CD14-positive monocyte (primary cell): ENCODE measurements around the gene PARD6B. TPM values are rescaled to one million over a fixed set of nuclear protein-coding genes. Genes with fewer than 3 reads are reported as not detected.

Experiments used
- DNase-seq, 3 donors: peaks; one replicate each; pipeline ENCODE4 v3.0.0-alpha.2; 2011 to 2022
- H2AFZ ChIP-seq: 2 replicates; pipeline ENCODE4 v1.6.0; 2012; ENCODE audit warnings: mild to moderate bottlenecking, low read depth, low read length, inconsistent platforms; ENCODE audit not compliant: insufficient read depth, poor library complexity, severe bottlenecking
- H3K27ac ChIP-seq, 2 donors: 1 replicate in 1 of 2; 2 replicates in 1 of 2; pipeline ENCODE4 v1.5.1; 2012 to 2013; ENCODE audit warnings: low read length in 2 of 2, control low read depth in 1 of 2, inconsistent platforms in 1 of 2, low read depth in 1 of 2, mild to moderate bottlenecking in 1 of 2
- H3K27me3 ChIP-seq, 2 donors: one replicate each; pipeline versions ENCODE4 v1.6.0 to v1.6.1; 2011 to 2013; ENCODE audit warnings: low read length in 2 of 2; ENCODE audit not compliant: control insufficient read depth in 2 of 2, insufficient read depth in 2 of 2
- H3K36me3 ChIP-seq, 2 donors: replicated peaks in 1 of 2; 1 replicate in 1 of 2; 2 replicates in 1 of 2; pipeline versions ENCODE4 v1.5.1 to v1.6.1; 2012 to 2013; ENCODE audit warnings: low read length in 2 of 2, control low read depth in 1 of 2, inconsistent platforms in 1 of 2, mild to moderate bottlenecking in 1 of 2; ENCODE audit not compliant: insufficient read depth in 2 of 2, control insufficient read depth in 1 of 2
- H3K4me1 ChIP-seq, 2 donors: 1 replicate in 1 of 2; 2 replicates in 1 of 2; pipeline versions ENCODE4 v1.5.1 to v1.6.1; 2012 to 2013; ENCODE audit warnings: low read length in 2 of 2, control low read depth in 1 of 2, inconsistent platforms in 1 of 2, mild to moderate bottlenecking in 1 of 2, moderate library complexity in 1 of 2; ENCODE audit not compliant: insufficient read depth in 2 of 2, control insufficient read depth in 1 of 2
- H3K4me2 ChIP-seq: replicated peaks from 2 replicates; pipeline ENCODE3; 2012; ENCODE audit warnings: low read length, moderate library complexity, mild to moderate bottlenecking; ENCODE audit not compliant: poor library complexity, severe bottlenecking; ENCODE audit errors: extremely low read depth
- H3K4me3 ChIP-seq, 3 experiments: fragments of 200-600 bp in 1 of 3; sonication (generic) in 1 of 3; replicated peaks in 1 of 3; 1 replicate in 2 of 3; 2 replicates in 1 of 3; pipeline ENCODE4 v1.5.1; 2011 to 2013; ENCODE audit warnings: low read length in 3 of 3, mild to moderate bottlenecking in 3 of 3, control low read depth in 2 of 3, low read depth in 2 of 3, inconsistent platforms in 1 of 3, moderate library complexity in 1 of 3
- H3K79me2 ChIP-seq: 2 replicates; pipeline ENCODE4 v1.6.0; 2012; ENCODE audit warnings: mild to moderate bottlenecking, control low read depth, inconsistent platforms, low read length, moderate library complexity; ENCODE audit not compliant: insufficient read depth
- H3K9ac ChIP-seq: 2 replicates; pipeline ENCODE4 v1.6.0; 2017; ENCODE audit warnings: low read length, mild to moderate bottlenecking; ENCODE audit not compliant: insufficient read depth, poor library complexity, severe bottlenecking
- H3K9me3 ChIP-seq, 2 donors: replicated peaks in 1 of 2; 1 replicate in 1 of 2; 2 replicates in 1 of 2; pipeline versions ENCODE4 v1.5.1 to v1.6.1; 2012 to 2013; ENCODE audit warnings: low read length in 2 of 2, control low read depth in 1 of 2; ENCODE audit not compliant: control insufficient read depth in 1 of 2, insufficient read depth in 1 of 2
- H4K20me1 ChIP-seq: 2 replicates; pipeline ENCODE4 v1.6.0; 2012; ENCODE audit warnings: mild to moderate bottlenecking, low read length, control low read depth, moderate library complexity; ENCODE audit not compliant: insufficient read depth
- H3K27ac Mint-ChIP-seq, 7 donors: one replicate each; pipeline ENCODE4 v1.8.0; 2020; ENCODE audit warnings: mild to moderate bottlenecking in 7 of 7, mixed read lengths in 7 of 7, moderate library complexity in 6 of 7, inconsistent platforms in 2 of 7
- H3K27me3 Mint-ChIP-seq, 3 donors: one replicate each; pipeline ENCODE4 v1.8.0; 2021 to 2022; ENCODE audit warnings: low read depth in 3 of 3, mild to moderate bottlenecking in 3 of 3, mixed read lengths in 3 of 3, moderate library complexity in 3 of 3, inconsistent platforms in 1 of 3
- H3K36me3 Mint-ChIP-seq, 2 donors: one replicate each; pipeline ENCODE4 v1.8.0; 2020; ENCODE audit warnings: mixed read lengths in 2 of 2, inconsistent platforms in 1 of 2, mild to moderate bottlenecking in 1 of 2
- H3K4me1 Mint-ChIP-seq: one replicate; pipeline ENCODE4 v1.8.0; 2020; ENCODE audit warnings: mild to moderate bottlenecking, mixed read lengths
- H3K4me3 Mint-ChIP-seq, 2 donors: one replicate each; pipeline ENCODE4 v1.8.0; 2020; ENCODE audit warnings: mild to moderate bottlenecking in 2 of 2, mixed read lengths in 2 of 2, moderate library complexity in 1 of 2
- H3K9me3 Mint-ChIP-seq, 7 donors: one replicate each; pipeline ENCODE4 v1.8.0; 2020 to 2022; ENCODE audit warnings: mixed read lengths in 7 of 7, mild to moderate bottlenecking in 6 of 7, moderate library complexity in 6 of 7, inconsistent platforms in 2 of 7
- WGBS: methylation state at CpG from one replicate; pipeline ENCODE4 v1.1.5; 2013; ENCODE audit warnings: missing lambda C conversion rate; ENCODE audit not compliant: insufficient coverage; 5-methylcytosine and 5-hydroxymethylcytosine counted together
- intact Hi-C, 2 donors: fragments of 100-400 bp; cut with micrococcal nuclease; formaldehyde crosslinking; loops; one replicate each; pipeline versions ENCODE4 v1.15.0 to v1.15.1; 2023
- polyA plus RNA-seq, 3 donors: library from polyadenylated mRNA; depleted of rRNA in 1 of 3; unstranded in 2 of 3; stranded (reverse) in 1 of 3; fragments of 300-500 nt in 2 of 3; fragments of >200 nt in 1 of 3; fragmentation: Illumina TruSeq in 2 of 3; gene quantifications; 1 replicate in 2 of 3; 2 replicates in 1 of 3; pipeline ENCODE4 v1.2.3, GENCODE V29; 2012 to 2021
- TF ChIP-seq, protein P1 (sequence below): fragments of 200-600 bp; IDR thresholded peaks from one replicate; pipeline ENCODE4 v1.8.0; 2022; ENCODE audit warnings: antibody characterized with exemption, mild to moderate bottlenecking

The PARD6B gene
- polyA plus RNA-seq, 3 donors, result 0.04 to 0.13 (median 0.13) TPM

DNA sequence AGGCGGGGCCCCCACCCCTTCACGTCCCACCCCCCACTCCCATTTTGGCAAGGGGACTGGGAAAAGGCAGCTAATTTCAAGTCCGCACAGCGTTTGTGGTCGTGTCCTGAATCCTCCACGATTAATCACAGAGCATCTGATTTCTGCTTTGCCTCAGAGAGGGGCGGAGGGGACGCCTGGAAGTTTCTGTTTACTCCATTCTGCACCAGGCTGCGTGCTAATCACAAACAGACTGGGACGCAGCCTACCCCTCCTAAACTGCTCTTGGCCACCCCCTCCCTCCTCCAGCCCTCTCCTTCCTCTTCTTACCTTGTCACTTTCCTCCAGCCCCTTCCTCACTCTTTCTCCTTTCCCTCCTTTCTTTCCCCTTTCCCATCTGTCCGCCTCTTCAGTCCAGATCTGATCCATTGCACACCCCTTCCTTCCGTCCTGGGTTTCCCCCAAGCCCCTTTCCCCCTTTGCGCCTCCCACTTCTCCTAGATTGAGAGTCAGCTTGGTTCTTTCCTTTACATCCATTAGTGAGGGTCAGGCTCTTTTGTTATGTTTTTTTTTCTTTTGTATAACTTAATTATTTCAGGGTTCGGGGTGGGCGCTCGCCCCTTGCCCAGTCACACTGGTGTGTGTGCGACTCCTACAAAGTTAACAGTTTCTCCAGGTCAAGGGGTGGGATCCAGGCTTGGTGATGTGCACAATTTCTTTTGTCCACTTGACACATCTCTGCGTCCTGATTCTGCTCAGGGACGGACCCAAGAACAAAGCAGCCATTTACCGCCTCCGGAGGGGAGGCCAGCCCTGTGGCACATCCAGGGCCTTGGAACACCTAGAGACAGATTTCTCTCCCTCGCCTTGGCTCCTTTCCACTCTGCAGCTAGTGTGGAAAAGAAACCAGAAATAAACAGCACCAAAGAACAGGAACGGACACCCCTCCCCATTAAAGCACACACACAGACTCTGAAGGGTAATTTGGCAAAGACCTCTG, 39.5 kb upstream of the PARD6B start:
- intact Hi-C loops, result no loop called here
- H3K4me1 Mint-ChIP-seq, result peaks cover 10% of the 10 kb centered on the region
- no peak overlapping the region for H3K27ac Mint-ChIP-seq
- peaks cover 0 to 1% of the 10 kb centered on the region in 2 donors for H3K36me3 Mint-ChIP-seq
- no peak overlapping the region for H3K27ac ChIP-seq
- H3K27me3 ChIP-seq, result peaks cover 36 to 47% of the 10 kb centered on the region in 2 donors
- H3K9me3 Mint-ChIP-seq, result peaks cover 0 to 11% (median 3%) of the 10 kb centered on the region in 7 donors
- no peaks in the 10 kb centered on the region for H3K79me2 ChIP-seq
- TF ChIP-seq, protein P1, sequence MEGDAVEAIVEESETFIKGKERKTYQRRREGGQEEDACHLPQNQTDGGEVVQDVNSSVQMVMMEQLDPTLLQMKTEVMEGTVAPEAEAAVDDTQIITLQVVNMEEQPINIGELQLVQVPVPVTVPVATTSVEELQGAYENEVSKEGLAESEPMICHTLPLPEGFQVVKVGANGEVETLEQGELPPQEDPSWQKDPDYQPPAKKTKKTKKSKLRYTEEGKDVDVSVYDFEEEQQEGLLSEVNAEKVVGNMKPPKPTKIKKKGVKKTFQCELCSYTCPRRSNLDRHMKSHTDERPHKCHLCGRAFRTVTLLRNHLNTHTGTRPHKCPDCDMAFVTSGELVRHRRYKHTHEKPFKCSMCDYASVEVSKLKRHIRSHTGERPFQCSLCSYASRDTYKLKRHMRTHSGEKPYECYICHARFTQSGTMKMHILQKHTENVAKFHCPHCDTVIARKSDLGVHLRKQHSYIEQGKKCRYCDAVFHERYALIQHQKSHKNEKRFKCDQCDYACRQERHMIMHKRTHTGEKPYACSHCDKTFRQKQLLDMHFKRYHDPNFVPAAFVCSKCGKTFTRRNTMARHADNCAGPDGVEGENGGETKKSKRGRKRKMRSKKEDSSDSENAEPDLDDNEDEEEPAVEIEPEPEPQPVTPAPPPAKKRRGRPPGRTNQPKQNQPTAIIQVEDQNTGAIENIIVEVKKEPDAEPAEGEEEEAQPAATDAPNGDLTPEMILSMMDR, result no peak
- no peak for DNase-seq
- H2AFZ ChIP-seq, result no peak overlapping the region
- H3K36me3 ChIP-seq, result no peaks in the 10 kb centered on the region
- H3K4me1 ChIP-seq, result no peaks in the 10 kb centered on the region
- peak overlapping the region in 1 of 2 donors; percentile 77 for H3K4me3 Mint-ChIP-seq
- H3K27me3 Mint-ChIP-seq, result peaks cover 52 to 66% (median 55%) of the 10 kb centered on the region in 3 donors
- H3K4me2 ChIP-seq, result no peak overlapping the region
- no peak overlapping the region for H3K4me3 ChIP-seq
- no peak overlapping the region for H3K9ac ChIP-seq
- WGBS, result 22% methylated on average over 12 of the region's 23 CpGs
- H3K9me3 ChIP-seq, result peaks cover 0 to 7% of the 10 kb centered on the region in 2 donors
- H4K20me1 ChIP-seq, result no peaks in the 10 kb centered on the region

- H3K27me3 ChIP-seq, result peaks cover 36 to 47% of the 10 kb centered on the region in 2 donors
- no peaks in the 10 kb centered on the region for H3K36me3 ChIP-seq
- H3K36me3 Mint-ChIP-seq, result peaks cover 0 to 1% of the 10 kb centered on the region in 2 donors
- no peak overlapping the region for H3K4me2 ChIP-seq
- H3K27ac ChIP-seq, result no peak overlapping the region
- H3K79me2 ChIP-seq, result no peaks in the 10 kb centered on the region
- peaks cover 0 to 7% of the 10 kb centered on the region in 2 donors for H3K9me3 ChIP-seq
- no peak overlapping the region for H3K27ac Mint-ChIP-seq
- H3K4me3 ChIP-seq, result no peak overlapping the region
- DNase-seq, result no peak
- intact Hi-C loops, result no loop called here
- H3K4me3 Mint-ChIP-seq, result peak overlapping the region in 1 of 2 donors; percentile 77
- no peak overlapping the region for H2AFZ ChIP-seq
- WGBS, result no CpG with 5 or more reads among the region's 2 CpGs
- no peak overlapping the region for H3K9ac ChIP-seq
- H4K20me1 ChIP-seq, result no peaks in the 10 kb centered on the region
- peaks cover 53 to 68% (median 54%) of the 10 kb centered on the region in 3 donors for H3K27me3 Mint-ChIP-seq
- TF ChIP-seq, protein P1, result no peak
- peaks cover 10% of the 10 kb centered on the region for H3K4me1 Mint-ChIP-seq
- peaks cover 0 to 11% (median 3%) of the 10 kb centered on the region in 7 donors for H3K9me3 Mint-ChIP-seq
- no peaks in the 10 kb centered on the region for H3K4me1 ChIP-seq
Observed at GRCh38 chr20:50692552-50692933, 38.8 kb upstream of the PARD6B start.
